Mucosa of stomach (tissue), 1 donor: Measurements from ENCODE around the gene CPNE2.

Source experiments
- H3K27me3 ChIP-seq: one replicate; pipeline ENCODE4 v1.7.0; 2013; ENCODE audit warnings: mild to moderate bottlenecking, low read length; ENCODE audit not compliant: control insufficient read depth, insufficient read depth
- H3K36me3 ChIP-seq: one replicate; pipeline ENCODE4 v1.7.0; 2013; ENCODE audit warnings: low read length; ENCODE audit not compliant: control insufficient read depth, insufficient read depth
- H3K4me1 ChIP-seq: one replicate; pipeline ENCODE4 v1.7.0; 2013; ENCODE audit warnings: mild to moderate bottlenecking, low read length; ENCODE audit not compliant: control insufficient read depth, insufficient read depth
- H3K4me3 ChIP-seq: one replicate; pipeline ENCODE4 v1.7.0; 2013; ENCODE audit warnings: low read length
- H3K9ac ChIP-seq: one replicate; pipeline ENCODE4 v1.7.0; 2013; ENCODE audit warnings: mild to moderate bottlenecking, low read length, moderate library complexity
- H3K9me3 ChIP-seq: one replicate; pipeline ENCODE4 v1.7.0; 2013; ENCODE audit warnings: mild to moderate bottlenecking, low read length, moderate library complexity; ENCODE audit not compliant: control insufficient read depth
- donor health status: Pancreatic carcinoma.

Gene CPNE2

GRCh38 chr16:57118461-57119084, 26.2 kb downstream of the CPNE2 start:
- Histone ChIP-seq H3K9me3 (no peaks in the 10 kb centered on the region), H3K4me3 (no peak overlapping the region), H3K36me3 (no peaks in the 10 kb centered on the region)

GRCh38 chr16:57123216-57123973, 31.0 kb downstream of the CPNE2 start:
- Histone ChIP-seq H3K9me3 (no peaks in the 10 kb centered on the region), H3K4me1 (no peaks in the 10 kb centered on the region), H3K36me3 (no peaks in the 10 kb centered on the region), H3K4me3 (no peak overlapping the region), H3K9ac (no peak overlapping the region), H3K27me3 (no peaks in the 10 kb centered on the region)

More at GRCh38 chr16:57118461-57119084, 26.2 kb downstream of the CPNE2 start:
- Histone ChIP-seq H3K4me1 (no peaks in the 10 kb centered on the region), H3K27me3 (no peaks in the 10 kb centered on the region), H3K9ac (no peak overlapping the region)

GRCh38 chr16:57123974-57124674, 31.7 kb downstream of the CPNE2 start:
- no peaks in the 10 kb centered on the region for H3K4me1 ChIP-seq
- H3K9ac ChIP-seq: no peak overlapping the region
- H3K9me3 ChIP-seq: no peaks in the 10 kb centered on the region
- H3K36me3 ChIP-seq: no peaks in the 10 kb centered on the region
- no peaks in the 10 kb centered on the region for H3K27me3 ChIP-seq
- H3K4me3 ChIP-seq: no peak overlapping the region

GRCh38 chr16:57125376-57125775, 33.0 kb downstream of the CPNE2 start:
- Histone ChIP-seq H3K27me3 (no peaks in the 10 kb centered on the region), H3K4me3 (no peak overlapping the region), H3K9me3 (no peaks in the 10 kb centered on the region), H3K4me1 (no peaks in the 10 kb centered on the region), H3K9ac (no peak overlapping the region), H3K36me3 (no peaks in the 10 kb centered on the region)

GRCh38 chr16:57125969-57126368, 33.6 kb downstream of the CPNE2 start:
- H3K9ac ChIP-seq: no peak overlapping the region
- no peaks in the 10 kb centered on the region for H3K27me3 ChIP-seq
- no peak overlapping the region for H3K4me3 ChIP-seq
- H3K4me1 ChIP-seq: no peaks in the 10 kb centered on the region
- no peaks in the 10 kb centered on the region for H3K9me3 ChIP-seq
- no peaks in the 10 kb centered on the region for H3K36me3 ChIP-seq

- H3K36me3 ChIP-seq: no peaks in the 10 kb centered on the region
- H3K4me3 ChIP-seq: no peak overlapping the region
- H3K4me1 ChIP-seq: no peaks in the 10 kb centered on the region
- no peaks in the 10 kb centered on the region for H3K27me3 ChIP-seq
- H3K9me3 ChIP-seq: no peaks in the 10 kb centered on the region
- no peak overlapping the region for H3K9ac ChIP-seq
Observed at GRCh38 chr16:57126411-57126810, 34.0 kb downstream of the CPNE2 start.

GRCh38 chr16:57127037-57127763, 34.8 kb downstream of the CPNE2 start:
- Histone ChIP-seq H3K9ac (no peak overlapping the region), H3K9me3 (no peaks in the 10 kb centered on the region), H3K27me3 (no peaks in the 10 kb centered on the region), H3K4me1 (no peaks in the 10 kb centered on the region), H3K36me3 (no peaks in the 10 kb centered on the region), H3K4me3 (no peak overlapping the region)

GRCh38 chr16:57127836-57128235, 35.5 kb downstream of the CPNE2 start:
- Histone ChIP-seq H3K36me3 (no peaks in the 10 kb centered on the region), H3K9ac (no peak overlapping the region), H3K4me1 (no peaks in the 10 kb centered on the region), H3K4me3 (no peak overlapping the region), H3K9me3 (no peaks in the 10 kb centered on the region), H3K27me3 (no peaks in the 10 kb centered on the region)

GRCh38 chr16:57128771-57129389, 36.5 kb downstream of the CPNE2 start:
- no peak overlapping the region for H3K4me3 ChIP-seq
- H3K9ac ChIP-seq: no peak overlapping the region
- no peaks in the 10 kb centered on the region for H3K27me3 ChIP-seq
- no peaks in the 10 kb centered on the region for H3K36me3 ChIP-seq
- no peaks in the 10 kb centered on the region for H3K9me3 ChIP-seq
- no peaks in the 10 kb centered on the region for H3K4me1 ChIP-seq

GRCh38 chr16:57130950-57131321, 38.6 kb downstream of the CPNE2 start:
- Histone ChIP-seq H3K4me3 (no peak overlapping the region), H3K36me3 (no peaks in the 10 kb centered on the region), H3K9me3 (no peaks in the 10 kb centered on the region), H3K27me3 (no peaks in the 10 kb centered on the region), H3K9ac (no peak overlapping the region), H3K4me1 (peaks cover 3% of the 10 kb centered on the region)

- H3K9me3 ChIP-seq: no peaks in the 10 kb centered on the region
- no peak overlapping the region for H3K9ac ChIP-seq
- H3K4me1 ChIP-seq: peaks cover 3% of the 10 kb centered on the region
- H3K4me3 ChIP-seq: no peak overlapping the region
- H3K27me3 ChIP-seq: no peaks in the 10 kb centered on the region
- H3K36me3 ChIP-seq: no peaks in the 10 kb centered on the region
Observed at GRCh38 chr16:57131351-57131970, 39.1 kb downstream of the CPNE2 start.
